Activated naive CD4-positive, alpha-beta T cell treated with Interleukin-2 at 50 U/mL for 16 hours (primary cell): ENCODE data around the gene FAM240A.
A peak's percentile ranks its signal among the peaks of the same experiment; 100 is the strongest.

Source experiments
- DNase-seq: peaks from one replicate; pipeline ENCODE4 v3.0.0-alpha.2; 2020

Gene FAM240A

DNA sequence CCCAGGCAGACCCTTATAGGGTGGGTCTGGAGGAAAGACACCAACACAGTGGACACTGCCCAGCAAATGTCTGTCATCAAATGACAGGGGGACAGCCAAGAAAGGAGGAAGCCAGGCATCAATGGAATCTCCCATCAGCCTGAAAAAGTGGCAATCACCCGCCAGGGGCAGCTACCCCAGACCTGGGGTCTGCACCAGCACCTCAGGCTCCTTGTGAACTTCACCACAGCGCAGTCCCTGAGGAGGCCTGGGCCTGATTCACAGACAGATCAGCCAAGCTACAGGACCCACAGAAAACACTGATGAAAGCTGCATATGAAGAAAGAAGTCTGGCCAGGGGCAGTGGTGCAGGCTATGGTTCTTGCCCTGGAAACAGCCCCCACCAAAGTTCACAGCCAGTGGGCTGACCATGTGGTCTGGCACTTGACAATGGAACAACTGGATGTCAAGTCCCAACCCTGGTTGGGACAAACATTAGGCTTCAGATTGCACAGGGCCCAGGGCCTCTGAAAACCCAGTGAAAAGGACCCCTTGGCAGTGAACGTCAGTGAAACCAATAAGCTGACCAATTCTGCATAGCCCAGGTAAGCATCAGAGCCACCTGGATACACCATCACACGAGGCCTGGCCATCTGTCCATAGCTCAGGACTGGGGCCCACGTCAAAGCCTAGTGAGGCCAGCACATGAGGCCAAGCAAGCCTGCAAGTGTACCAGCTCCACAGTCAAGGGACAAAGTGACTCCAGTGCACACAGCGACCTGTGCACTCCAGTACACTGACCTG, 52.1 kb downstream of the FAM240A start:
- no peak for DNase-seq

DNA sequence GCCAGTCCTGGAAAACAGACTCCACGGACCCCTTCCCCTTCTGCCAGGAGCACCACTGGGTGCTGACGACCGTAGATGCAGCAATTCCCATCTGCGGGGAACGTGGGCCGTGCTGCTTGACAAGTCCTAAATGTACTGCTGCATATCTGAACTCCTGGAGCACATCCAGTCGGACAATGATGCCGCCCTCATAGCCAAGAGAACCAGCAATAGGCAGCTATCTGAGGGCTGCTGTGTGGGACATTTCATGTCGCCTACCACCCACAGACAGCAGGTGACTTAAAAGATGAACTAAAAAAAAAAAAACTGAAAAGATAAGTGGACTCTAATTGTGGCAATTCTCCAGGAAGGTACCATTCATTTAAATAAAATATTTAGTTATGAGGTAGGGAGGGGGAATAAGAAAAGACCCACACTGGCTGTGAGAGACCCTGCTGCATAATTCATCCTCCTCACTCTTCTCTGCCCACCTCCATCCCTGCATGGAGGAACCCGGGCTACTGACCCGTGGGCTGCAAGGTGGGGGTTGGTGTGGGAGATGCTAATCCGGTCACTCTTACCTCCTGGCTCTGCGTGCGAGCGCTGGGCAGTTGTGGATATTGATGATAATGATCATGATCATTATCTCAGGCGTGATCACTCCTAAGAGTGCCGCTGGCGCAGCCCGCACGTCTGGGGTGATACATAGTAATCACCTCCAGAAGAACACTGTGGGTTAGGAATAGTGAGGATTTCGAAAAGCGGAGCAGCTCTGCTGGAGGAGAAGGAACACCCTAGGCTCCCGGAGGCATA, 52.8 kb downstream of the FAM240A start:
- no peak for DNase-seq

DNA sequence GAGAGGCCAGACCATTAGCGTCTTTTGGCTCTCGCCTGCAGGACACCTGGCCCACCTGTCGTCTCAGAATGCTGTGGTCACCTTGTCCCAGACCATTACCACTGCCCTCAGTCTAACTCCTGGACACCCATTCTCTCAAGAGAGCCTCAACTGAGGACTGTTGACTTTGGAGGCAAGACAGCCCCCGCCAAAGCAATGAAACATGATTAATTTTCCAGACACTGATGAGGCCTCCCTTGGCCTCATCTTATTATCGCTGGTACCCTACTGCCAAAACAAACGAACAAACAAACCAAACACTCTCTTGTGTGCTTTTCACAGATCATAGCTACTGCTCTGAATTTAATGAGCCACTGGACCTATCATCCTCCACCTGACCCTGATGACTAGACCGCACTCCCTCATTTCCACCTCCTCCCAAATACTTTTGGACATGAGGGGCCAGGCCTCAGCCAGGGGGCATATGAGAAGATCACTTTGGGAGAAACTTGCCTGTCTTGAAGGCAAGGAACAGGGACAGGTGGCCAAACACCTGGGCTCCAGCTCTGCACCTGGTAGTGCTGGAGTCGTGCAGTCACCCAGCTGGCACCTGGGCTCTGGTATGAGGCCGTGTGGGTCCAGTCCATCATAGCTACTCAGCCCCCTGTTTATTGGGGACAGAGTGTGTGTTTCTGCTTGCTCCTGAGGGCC, 53.6 kb downstream of the FAM240A start:
- DNase-seq = no peak

DNA sequence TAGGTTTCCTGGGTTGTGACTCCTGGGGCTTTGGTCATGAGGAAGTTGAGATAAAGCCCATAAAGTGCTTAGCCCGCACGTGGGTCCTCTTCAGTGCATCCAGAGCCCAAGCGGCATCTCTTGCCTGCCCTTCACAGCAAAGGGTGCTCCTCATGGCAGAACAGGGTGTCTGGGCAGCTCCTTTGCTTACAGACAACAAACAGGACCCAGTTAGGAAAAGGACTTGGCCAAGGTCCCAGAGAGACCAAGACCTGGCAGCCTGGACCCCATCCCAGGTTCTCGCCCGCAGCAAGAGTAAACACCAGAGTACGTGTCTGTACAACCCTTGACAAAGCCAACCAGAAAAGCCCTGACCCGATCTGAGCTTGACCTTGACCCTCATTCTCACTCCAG, 54.1 kb downstream of the FAM240A start:
- no peak for DNase-seq

- DNase-seq = no peak
These were observed 54.8 kb downstream of the FAM240A start for GRCh38 chr3:46667061-46667621.

DNA sequence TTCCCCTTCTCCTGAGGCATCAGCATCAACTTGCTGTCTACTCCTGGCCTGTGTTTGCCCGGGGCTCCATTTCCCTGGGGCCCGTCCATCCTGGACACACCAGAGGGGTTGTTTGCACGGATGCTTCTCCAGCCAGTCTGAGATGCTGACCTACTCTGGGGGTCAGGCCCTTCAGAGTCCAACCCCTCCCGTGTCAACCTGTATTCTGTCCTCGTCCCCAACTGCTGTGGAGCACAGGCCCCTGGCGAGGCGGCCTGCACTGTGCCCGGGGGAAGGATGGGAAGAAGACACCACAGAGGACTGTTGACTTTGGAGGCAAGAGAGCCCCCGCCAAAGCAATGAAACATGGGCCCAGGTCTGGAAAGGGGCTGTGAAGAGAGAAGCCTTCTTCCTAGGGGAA, 55.3 kb downstream of the FAM240A start:
- no peak for DNase-seq

DNA sequence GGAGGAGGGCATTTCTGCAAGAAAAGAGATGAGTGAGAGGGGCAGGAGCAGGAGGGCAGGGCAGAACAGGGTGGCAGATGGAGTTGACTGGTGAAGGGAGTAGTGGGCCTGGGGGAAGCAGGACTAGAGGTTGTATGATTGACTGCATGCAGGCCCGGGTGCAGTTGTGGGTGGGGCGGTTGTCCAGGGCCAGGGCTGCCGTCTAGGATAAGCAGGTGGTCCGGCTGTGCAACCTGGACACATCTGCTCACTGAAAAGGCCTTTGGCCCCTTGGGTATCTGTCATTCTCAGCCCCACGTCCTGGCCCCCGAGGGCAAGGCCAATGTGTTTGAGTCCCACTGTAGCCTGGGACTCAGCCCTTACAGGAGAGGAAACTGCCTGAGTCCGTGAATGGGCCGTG, 55.8 kb downstream of the FAM240A start:
- no peak for DNase-seq

- DNase-seq = peak; percentile 0
These were observed 56.3 kb downstream of the FAM240A start for GRCh38 chr3:46668591-46668990.

- DNase-seq = peak; percentile 1
These were observed 57.1 kb downstream of the FAM240A start for GRCh38 chr3:46669191-46669999.

- peak; percentile 1 for DNase-seq
These were observed 57.9 kb downstream of the FAM240A start for GRCh38 chr3:46670000-46670890.

DNA sequence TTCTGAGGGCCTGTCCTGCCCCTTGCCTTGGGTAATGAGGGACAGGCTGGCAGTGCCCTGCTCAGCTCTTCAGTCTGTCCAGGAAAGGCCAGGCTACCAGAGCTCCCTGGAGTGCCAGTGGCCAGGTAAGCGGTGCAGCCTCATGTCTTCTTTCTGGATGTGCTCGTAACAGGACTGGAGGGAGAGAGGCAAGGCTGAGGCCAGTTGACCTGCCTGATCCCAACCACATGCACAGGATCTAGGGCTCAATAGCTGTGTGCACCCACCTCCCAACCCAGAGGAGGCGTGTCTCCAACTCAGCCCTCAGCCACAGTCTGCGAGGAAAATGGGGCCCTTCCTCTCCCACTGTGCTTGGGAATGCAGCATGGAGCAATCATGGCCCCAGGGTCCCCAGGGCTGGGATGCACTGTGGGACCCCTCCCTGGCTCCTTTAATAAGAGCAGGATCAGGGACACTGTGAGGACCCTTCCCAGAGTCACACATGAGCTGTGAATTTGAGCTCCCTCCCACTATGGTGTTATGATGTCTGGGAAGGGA, 58.6 kb downstream of the FAM240A start:
- DNase-seq = no peak

- no peak for DNase-seq
These were observed 59.4 kb downstream of the FAM240A start for GRCh38 chr3:46671541-46672348.

DNA sequence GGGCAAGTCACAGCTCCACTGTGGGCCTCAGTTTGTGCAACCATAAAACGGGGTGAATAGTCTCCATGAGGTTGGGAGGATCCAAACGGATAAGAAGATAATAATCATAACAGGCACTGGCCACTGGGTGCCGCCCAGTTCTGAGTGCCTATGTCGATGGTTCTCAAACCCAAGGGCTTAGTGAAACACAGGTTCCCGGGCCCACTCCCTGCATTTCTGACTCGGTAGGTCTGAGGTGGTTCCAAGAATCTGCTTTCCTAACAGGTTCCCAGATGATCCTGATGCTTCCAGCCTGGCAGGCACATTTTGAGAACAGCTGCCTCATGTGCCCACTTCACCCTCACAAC, 60.0 kb downstream of the FAM240A start:
- no peak for DNase-seq

DNA sequence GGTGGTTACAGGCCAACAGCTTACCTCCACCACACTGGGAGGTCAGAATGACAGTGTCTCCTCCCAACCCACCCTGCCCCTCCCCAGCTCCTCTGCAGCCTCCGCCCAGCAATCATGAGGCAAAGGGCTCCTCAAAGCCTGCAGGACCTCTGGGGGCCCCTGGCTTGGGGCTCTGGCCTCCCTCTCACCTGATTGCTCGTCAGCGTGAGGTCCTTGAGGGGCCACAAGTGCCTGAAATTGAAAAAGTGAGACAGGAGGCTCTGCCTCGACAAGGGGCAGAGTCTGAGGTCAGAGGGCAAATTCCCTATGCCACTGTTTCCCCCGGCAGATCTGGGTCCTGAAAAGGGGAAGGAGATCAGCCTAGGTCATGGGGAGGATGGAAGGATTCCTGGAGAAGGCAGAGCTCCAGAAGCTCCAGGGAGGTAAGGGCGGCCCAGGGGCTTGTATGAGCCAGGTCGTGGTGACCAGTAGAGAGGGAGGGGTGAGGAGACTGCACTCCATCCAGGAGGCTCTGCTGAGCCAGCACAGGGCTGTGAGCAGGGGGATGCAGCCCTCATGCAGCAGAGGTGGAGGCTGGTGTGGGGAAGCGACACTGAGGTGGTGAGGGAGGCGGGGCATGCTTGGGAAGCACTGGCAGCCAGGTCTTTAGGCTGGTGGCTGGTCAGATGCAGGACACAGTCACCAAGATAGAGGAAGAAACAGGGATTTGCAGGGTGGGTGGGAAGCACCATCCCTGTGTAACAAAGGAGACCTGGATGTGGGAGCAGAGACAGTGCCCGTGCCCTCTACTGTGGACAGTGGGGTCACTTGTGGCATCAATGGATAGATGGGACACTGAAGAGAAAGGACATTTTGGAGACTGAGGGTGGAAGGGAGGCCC, 61.1 kb downstream of the FAM240A start:
- no peak for DNase-seq

GRCh38 chr3:46674031-46674845, 61.9 kb downstream of the FAM240A start:
- no peak for DNase-seq

- DNase-seq = no peak
These were observed 63.1 kb downstream of the FAM240A start for GRCh38 chr3:46675426-46675825.
